ENCODE measurements around the gene UBR3. TPM values are rescaled to one million over a fixed set of nuclear protein-coding genes. Genes with fewer than 3 reads are reported as not detected.

Gene UBR3
- total RNA-seq, 1 experiment from 2014 or later = 16.4 TPM

GRCh38 chr2:169827272-169828140, at the start of gene UBR3 (continued):
- TF ChIP-seq ZNF232 (CRISPR knock-in tag; IDR thresholded peaks at IDR 0.05) (no peak), E2F1 (CRISPR knock-in tag; IDR thresholded peaks at IDR 0.05) (no peak), FOXP4 (CRISPR knock-in tag; IDR thresholded peaks at IDR 0.05) (peak; percentile 7; the same call in 1 of the 2 replicates), NR2C2 (CRISPR knock-in tag; IDR thresholded peaks at IDR 0.05) (no peak), IRF2 (CRISPR knock-in tag; IDR thresholded peaks at IDR 0.05; ENCODE audit: borderline replicate concordance, low read depth) (no peak), ATF6 (CRISPR knock-in tag; IDR thresholded peaks at IDR 0.05) (no peak), AR (CRISPR knock-in tag; IDR thresholded peaks at IDR 0.05) (no peak), E2F5 (CRISPR knock-in tag; IDR thresholded peaks at IDR 0.05) (no peak), MXD4 (CRISPR knock-in tag; IDR thresholded peaks at IDR 0.05; ENCODE audit: borderline replicate concordance) (no peak), ZNF423 (CRISPR knock-in tag; IDR thresholded peaks at IDR 0.05) (no peak), TCF7 (CRISPR knock-in tag; IDR thresholded peaks at IDR 0.05; ENCODE audit: low read depth) (peak; percentile 63; the same call in 1 of the 2 replicates), PRDM15 (CRISPR knock-in tag; IDR thresholded peaks at IDR 0.05) (no peak), GRHL2 (CRISPR knock-in tag; IDR thresholded peaks at IDR 0.05; ENCODE audit: insufficient replicate concordance, severe bottlenecking) (no peak), FOXJ3 (CRISPR knock-in tag; IDR thresholded peaks at IDR 0.05; ENCODE audit: borderline replicate concordance) (no peak), ZNF281 (CRISPR knock-in tag; IDR thresholded peaks at IDR 0.05) (no peak), FOXK1 (CRISPR knock-in tag; IDR thresholded peaks at IDR 0.05) (0 out of 2 replicates have a peak, but pooled peaks have one; percentile 22), ATF2 (CRISPR knock-in tag; IDR thresholded peaks at IDR 0.05; ENCODE audit: borderline replicate concordance, low read depth) (no peak), JAZF1 (CRISPR knock-in tag; IDR thresholded peaks at IDR 0.05) (no peak), USF1 (CRISPR knock-in tag; IDR thresholded peaks at IDR 0.05) (no peak)

Data from WTC11 (cell line).